Measurements from ENCODE around the gene NUFIP1. TPM values are rescaled to one million over a fixed set of nuclear protein-coding genes. Genes with fewer than 3 reads are reported as not detected.

The NUFIP1 gene
- total and polyA plus RNA-seq, 2 donors, result 3.5 to 8.8 TPM

GRCh38 chr13:44921246-44921877 lies 67.9 kb downstream of the NUFIP1 start:
- 82% methylated on average over 11 of the region's 11 CpGs for WGBS
- no peak for DNase-seq (ENCODE audit: extremely low spot score)

GRCh38 chr13:44920013-44920412 lies 69.3 kb downstream of the NUFIP1 start:
- H3K27ac ChIP-seq (ENCODE audit: low read depth), result no peak overlapping the region
- H3K4me1 ChIP-seq (ENCODE audit: insufficient read depth), result no peaks in the 10 kb centered on the region
- no peaks in the 10 kb centered on the region for H3K36me3 ChIP-seq (ENCODE audit: insufficient read depth)
- WGBS, result 96% methylated on average over 3 of the region's 3 CpGs
- H3K4me3 ChIP-seq (ENCODE audit: low read depth, low read length), result no peak overlapping the region
- DNase-seq (ENCODE audit: extremely low spot score), result no peak

More at GRCh38 chr13:44921246-44921877, 67.9 kb downstream of the NUFIP1 start:
- Histone ChIP-seq H3K4me1 (ENCODE audit: insufficient read depth) (no peaks in the 10 kb centered on the region), H3K36me3 (ENCODE audit: insufficient read depth) (no peaks in the 10 kb centered on the region), H3K27ac (ENCODE audit: low read depth) (no peak overlapping the region), H3K4me3 (ENCODE audit: low read depth, low read length) (no peak overlapping the region)

- no peaks in the 10 kb centered on the region for H3K36me3 ChIP-seq (ENCODE audit: insufficient read depth)
- peak overlapping the region; percentile 93 for H3K27ac ChIP-seq (ENCODE audit: low read depth)
- H3K4me3 ChIP-seq (ENCODE audit: low read depth, low read length), result no peak overlapping the region
- DNase-seq (ENCODE audit: extremely low spot score), result no peak
- WGBS, result 96% methylated on average over 18 of the region's 18 CpGs
- no peaks in the 10 kb centered on the region for H3K4me1 ChIP-seq (ENCODE audit: insufficient read depth)
These were observed 70.0 kb downstream of the NUFIP1 start for GRCh38 chr13:44919104-44919804.

- no peak for DNase-seq (ENCODE audit: extremely low spot score)
- 10% methylated on average over 26 of the region's 26 CpGs for WGBS
- H3K4me1 ChIP-seq (ENCODE audit: insufficient read depth), result no peaks in the 10 kb centered on the region
- H3K4me3 ChIP-seq (ENCODE audit: low read depth, low read length), result peak overlapping the region; percentile 35
- peak overlapping the region; percentile 93 for H3K27ac ChIP-seq (ENCODE audit: low read depth)
- H3K36me3 ChIP-seq (ENCODE audit: insufficient read depth), result no peaks in the 10 kb centered on the region
These were observed 70.8 kb downstream of the NUFIP1 start for GRCh38 chr13:44918326-44919103.

GRCh38 chr13:44917589-44918325 lies 71.5 kb downstream of the NUFIP1 start:
- WGBS, result under 1% methylated on average over 41 of the region's 41 CpGs
- peak; percentile 97 for DNase-seq (ENCODE audit: extremely low spot score)
- H3K36me3 ChIP-seq (ENCODE audit: insufficient read depth), result no peaks in the 10 kb centered on the region

GRCh38 chr13:44912278-44913016 lies 76.8 kb downstream of the NUFIP1 start:
- whole genome bisulfite sequencing, result 97% methylated on average over 3 of the region's 3 CpGs
- no peak for DNase-seq (ENCODE audit: extremely low spot score)
- H3K4me1 ChIP-seq (ENCODE audit: insufficient read depth), result no peaks in the 10 kb centered on the region
- no peaks in the 10 kb centered on the region for H3K36me3 ChIP-seq (ENCODE audit: insufficient read depth)
- H3K4me3 ChIP-seq (ENCODE audit: low read depth, low read length), result no peak overlapping the region
- no peak overlapping the region for H3K27ac ChIP-seq (ENCODE audit: low read depth)

More at GRCh38 chr13:44917589-44918325, 71.5 kb downstream of the NUFIP1 start:
- peak overlapping the region; percentile 35 for H3K4me3 ChIP-seq (ENCODE audit: low read depth, low read length)
- peak overlapping the region; percentile 93 for H3K27ac ChIP-seq (ENCODE audit: low read depth)
- H3K4me1 ChIP-seq (ENCODE audit: insufficient read depth), result no peaks in the 10 kb centered on the region

- H3K4me1 ChIP-seq (ENCODE audit: insufficient read depth), result no peaks in the 10 kb centered on the region
- no peak overlapping the region for H3K4me3 ChIP-seq (ENCODE audit: low read depth, low read length)
- whole genome bisulfite sequencing, result 70% methylated on average over 5 of the region's 5 CpGs
- H3K27ac ChIP-seq (ENCODE audit: low read depth), result no peak overlapping the region
- no peaks in the 10 kb centered on the region for H3K36me3 ChIP-seq (ENCODE audit: insufficient read depth)
- DNase-seq (ENCODE audit: extremely low spot score), result no peak
These were observed 80.6 kb downstream of the NUFIP1 start for GRCh38 chr13:44908712-44909111.

GRCh38 chr13:44908266-44908665 lies 81.0 kb downstream of the NUFIP1 start:
- Histone ChIP-seq H3K4me1 (ENCODE audit: insufficient read depth) (no peaks in the 10 kb centered on the region), H3K4me3 (ENCODE audit: low read depth, low read length) (no peak overlapping the region), H3K36me3 (ENCODE audit: insufficient read depth) (no peaks in the 10 kb centered on the region), H3K27ac (ENCODE audit: low read depth) (no peak overlapping the region)
- no peak for DNase-seq (ENCODE audit: extremely low spot score)
- 55% methylated on average over 1 of the region's 1 CpG for WGBS

GRCh38 chr13:44906713-44907112 lies 82.6 kb downstream of the NUFIP1 start:
- WGBS, result 18% methylated on average over 6 of the region's 6 CpGs
- Histone ChIP-seq H3K4me1 (ENCODE audit: insufficient read depth) (no peaks in the 10 kb centered on the region), H3K36me3 (ENCODE audit: insufficient read depth) (no peaks in the 10 kb centered on the region), H3K27ac (ENCODE audit: low read depth) (no peak overlapping the region), H3K4me3 (ENCODE audit: low read depth, low read length) (no peak overlapping the region)
- DNase-seq (ENCODE audit: extremely low spot score), result peak; percentile 77

GRCh38 chr13:44906230-44906629 lies 83.0 kb downstream of the NUFIP1 start:
- 60% methylated on average over 4 of the region's 4 CpGs for WGBS
- H3K4me1 ChIP-seq (ENCODE audit: insufficient read depth), result no peaks in the 10 kb centered on the region
- DNase-seq (ENCODE audit: extremely low spot score), result no peak
- no peak overlapping the region for H3K27ac ChIP-seq (ENCODE audit: low read depth)
- H3K4me3 ChIP-seq (ENCODE audit: low read depth, low read length), result no peak overlapping the region
- no peaks in the 10 kb centered on the region for H3K36me3 ChIP-seq (ENCODE audit: insufficient read depth)

- 39% methylated on average over 5 of the region's 5 CpGs for WGBS
- Histone ChIP-seq H3K4me3 (ENCODE audit: low read depth, low read length) (no peak overlapping the region), H3K4me1 (ENCODE audit: insufficient read depth) (no peaks in the 10 kb centered on the region), H3K27ac (ENCODE audit: low read depth) (no peak overlapping the region), H3K36me3 (ENCODE audit: insufficient read depth) (no peaks in the 10 kb centered on the region)
- no peak for DNase-seq (ENCODE audit: extremely low spot score)
These were observed 83.7 kb downstream of the NUFIP1 start for GRCh38 chr13:44905556-44905955.

- no peak overlapping the region for H3K27ac ChIP-seq (ENCODE audit: low read depth)
- H3K4me1 ChIP-seq (ENCODE audit: insufficient read depth), result no peaks in the 10 kb centered on the region
- H3K4me3 ChIP-seq (ENCODE audit: low read depth, low read length), result no peak overlapping the region
- WGBS, result 20% methylated on average over 5 of the region's 5 CpGs
- DNase-seq (ENCODE audit: extremely low spot score), result peak; percentile 74
- H3K36me3 ChIP-seq (ENCODE audit: insufficient read depth), result no peaks in the 10 kb centered on the region
These were observed 84.3 kb downstream of the NUFIP1 start for GRCh38 chr13:44904967-44905366.

- Histone ChIP-seq H3K4me1 (ENCODE audit: insufficient read depth) (no peaks in the 10 kb centered on the region), H3K4me3 (ENCODE audit: low read depth, low read length) (no peak overlapping the region), H3K27ac (ENCODE audit: low read depth) (peak overlapping the region; percentile 51), H3K36me3 (ENCODE audit: insufficient read depth) (no peaks in the 10 kb centered on the region)
- DNase-seq (ENCODE audit: extremely low spot score), result peak; percentile 63
- 18% methylated on average over 4 of the region's 4 CpGs for WGBS
These were observed 85.7 kb downstream of the NUFIP1 start for GRCh38 chr13:44903574-44903985.

All from urinary bladder (tissue), 4 donors.